GM12872 (cell line): Measurements from ENCODE around the gene FHOD3.

Experiments
- CTCF ChIP-seq: IDR thresholded peaks from 3 replicates; pipeline ENCODE4 v1.5.1; 2011; ENCODE audit warnings: low read depth, mild to moderate bottlenecking, low read length, moderate library complexity; ENCODE audit not compliant: insufficient read depth

The FHOD3 gene

GRCh38 chr18:36537289-36537688 lies 239.8 kb downstream of the FHOD3 start:
- TF ChIP-seq CTCF: no peak

- TF ChIP-seq CTCF: no peak
Observed at GRCh38 chr18:36539674-36540231, 242.2 kb downstream of the FHOD3 start.

GRCh38 chr18:36543030-36543429 lies 245.5 kb downstream of the FHOD3 start:
- TF ChIP-seq CTCF: no peak

- no peak for TF ChIP-seq CTCF
Observed at GRCh38 chr18:36543991-36544725, 246.6 kb downstream of the FHOD3 start.

- no peak for TF ChIP-seq CTCF
Observed at GRCh38 chr18:36545821-36546427, 248.4 kb downstream of the FHOD3 start.

GRCh38 chr18:36546876-36547275 lies 249.4 kb downstream of the FHOD3 start:
- no peak for TF ChIP-seq CTCF

- TF ChIP-seq CTCF: no peak
Observed at GRCh38 chr18:36547544-36547943, 250.0 kb downstream of the FHOD3 start.
